Panc1 (cell line): ENCODE data around the gene MTUS2. TPM values are rescaled to one million over a fixed set of nuclear protein-coding genes. Genes with fewer than 3 reads are reported as not detected.

Source experiments
- ATAC-seq: fragments of 200-7000 bp; cut with Tn5 transposase; 2 replicates; pipeline ENCODE4 v1.9.1; 2020; ENCODE audit warnings: mild to moderate bottlenecking, moderate library complexity
- BruUV-seq: library from RNA; stranded (reverse); fragments of 400-500 nt; replicated peaks from 2 replicates; lab custom pipeline; 2021; lab: Mats Ljungman, UMichigan
- CTCF ChIA-PET: fragments of 300-600 bp; sonication (Branson Sonifier 250); formaldehyde crosslinking; loops from one replicate; lab custom pipeline; 2022; ENCODE audit warnings: antibody characterized with exemption; lab: Charles Lee
- POLR2A ChIA-PET: fragments of 300-600 bp; sonication (Branson Sonifier 250); formaldehyde crosslinking; loops from one replicate; lab custom pipeline; 2022; ENCODE audit warnings: antibody characterized with exemption; lab: Charles Lee
- DNase-seq: peaks from one replicate; pipeline ENCODE4 v3.0.0-alpha.2; 2010; ENCODE audit warnings: low read depth, low spot score
- H3K27ac ChIP-seq: 2 replicates; pipeline ENCODE4 v1.5.1; 2011; ENCODE audit warnings: mild to moderate bottlenecking, low read length, inconsistent platforms
- H3K27me3 ChIP-seq: fragments of 200-500 bp; sonication (Bioruptor generic); 2 replicates; pipeline ENCODE4 v1.6.0; 2014; ENCODE audit warnings: low read length, inconsistent platforms; ENCODE audit not compliant: control insufficient read depth, insufficient read depth
- H3K36me3 ChIP-seq: fragments of 200-500 bp; sonication (Bioruptor generic); 2 replicates; pipeline ENCODE4 v1.5.1; 2014; ENCODE audit warnings: inconsistent platforms, mild to moderate bottlenecking, low read length, moderate library complexity; ENCODE audit not compliant: control insufficient read depth, insufficient read depth
- H3K4me1 ChIP-seq: 2 replicates; pipeline ENCODE4 v1.5.1; 2011; ENCODE audit warnings: inconsistent platforms, mild to moderate bottlenecking, low read length, moderate library complexity; ENCODE audit not compliant: control insufficient read depth, insufficient read depth
- H3K4me3 ChIP-seq, 2 experiments: 2 replicates each; pipeline ENCODE4 v1.5.1; 2011 to 2012; ENCODE audit warnings: low read depth in 2 of 2, low read length in 2 of 2, mild to moderate bottlenecking in 2 of 2, inconsistent platforms in 1 of 2, moderate library complexity in 1 of 2
- H3K9me3 ChIP-seq: fragments of 200-500 bp; sonication (Bioruptor generic); 2 replicates; pipeline ENCODE4 v1.5.1; 2014; ENCODE audit warnings: low read depth, mild to moderate bottlenecking, inconsistent platforms, low read length, moderate library complexity; ENCODE audit not compliant: control insufficient read depth, insufficient read depth
- POLR2AphosphoS5 ChIP-seq: IDR thresholded peaks from 2 replicates; pipeline ENCODE4 v1.6.1; 2012; ENCODE audit warnings: mild to moderate bottlenecking, low read depth, low read length, moderate library complexity
- SIN3A ChIP-seq: IDR thresholded peaks from 2 replicates; pipeline ENCODE4 v1.6.1; 2012; ENCODE audit warnings: low read depth, mild to moderate bottlenecking, low read length, moderate library complexity, borderline replicate concordance; ENCODE audit not compliant: insufficient read depth
- TCF7L2 ChIP-seq: IDR thresholded peaks from 2 replicates; pipeline ENCODE4 v1.6.1; 2011; ENCODE audit warnings: mild to moderate bottlenecking, low read depth, low read length, inconsistent platforms
- in situ Hi-C: cut with HindIII; loops from 2 replicates; pipeline ENCODE4 v1.10.0; 2016; ENCODE audit warnings: low sequenced_read_pairs, low pct_unique_long_range_greater_than_20kb
- intact Hi-C: fragments of 100-400 bp; cut with micrococcal nuclease; formaldehyde crosslinking; loops from one replicate; pipeline ENCODE4 v1.10.0; 2022; ENCODE audit not compliant: unreplicated experiment
- total RNA-seq: library from RNA; stranded (reverse); gene quantifications from one replicate; pipeline ENCODE4 v1.2.1, GENCODE V29; 2021; ENCODE audit not compliant: unreplicated experiment
- TF ChIP-seq, protein P1 (sequence below), 2 experiments: IDR thresholded peaks; 2 replicates each; pipeline ENCODE4 v1.6.1; 2011 to 2012; ENCODE audit warnings: low read depth in 2 of 2, control low read depth in 1 of 2, low read length in 1 of 2, mild to moderate bottlenecking in 1 of 2, moderate library complexity in 1 of 2; ENCODE audit not compliant: insufficient read depth in 1 of 2
- TF ChIP-seq, protein P2 (sequence below): fragments of 450-650 bp; IDR thresholded peaks from 2 replicates; pipeline ENCODE4 v1.5.1; 2017; ENCODE audit warnings: mild to moderate bottlenecking

The MTUS2 gene
- total RNA-seq, 1 experiment from 2014 or later = 0.05 TPM

DNA sequence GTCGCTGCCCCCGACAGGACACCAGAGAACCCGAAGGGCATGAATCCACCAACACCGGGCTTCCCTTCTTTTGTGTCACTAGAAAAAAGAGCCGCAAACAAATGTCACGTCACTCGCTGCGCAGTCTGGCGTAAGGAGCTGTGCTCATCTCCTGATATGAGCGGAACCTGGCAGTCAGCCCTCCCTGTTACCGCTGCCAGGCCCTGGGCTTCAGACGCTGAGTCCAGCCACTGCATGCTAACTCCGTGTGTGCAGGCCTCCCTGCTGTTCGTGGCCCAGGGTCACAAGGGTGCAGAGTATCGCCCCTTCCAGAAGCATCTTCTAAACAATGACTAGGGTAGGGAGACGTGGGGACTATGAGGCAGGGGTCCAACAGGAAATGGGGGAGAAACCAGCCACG, 704.0 kb downstream of the MTUS2 start:
- Histone ChIP-seq H3K4me3 (no peak overlapping the region), H3K36me3 (no peaks in the 10 kb centered on the region; the same call in none of the 2 replicates), H3K9me3 (no peaks in the 10 kb centered on the region), H3K27me3 (no peaks in the 10 kb centered on the region), H3K27ac (no peak overlapping the region), H3K4me1 (no peaks in the 10 kb centered on the region)
- ChIA-PET POLR2A (no interaction called here), CTCF (no interaction called here)
- intact Hi-C loops (no loop called here), in situ Hi-C loops (no loop called here)
- ATAC-seq = no peak
- no TSS peak for BruUV-seq
- no peak for DNase-seq
- TF ChIP-seq, protein P1, sequence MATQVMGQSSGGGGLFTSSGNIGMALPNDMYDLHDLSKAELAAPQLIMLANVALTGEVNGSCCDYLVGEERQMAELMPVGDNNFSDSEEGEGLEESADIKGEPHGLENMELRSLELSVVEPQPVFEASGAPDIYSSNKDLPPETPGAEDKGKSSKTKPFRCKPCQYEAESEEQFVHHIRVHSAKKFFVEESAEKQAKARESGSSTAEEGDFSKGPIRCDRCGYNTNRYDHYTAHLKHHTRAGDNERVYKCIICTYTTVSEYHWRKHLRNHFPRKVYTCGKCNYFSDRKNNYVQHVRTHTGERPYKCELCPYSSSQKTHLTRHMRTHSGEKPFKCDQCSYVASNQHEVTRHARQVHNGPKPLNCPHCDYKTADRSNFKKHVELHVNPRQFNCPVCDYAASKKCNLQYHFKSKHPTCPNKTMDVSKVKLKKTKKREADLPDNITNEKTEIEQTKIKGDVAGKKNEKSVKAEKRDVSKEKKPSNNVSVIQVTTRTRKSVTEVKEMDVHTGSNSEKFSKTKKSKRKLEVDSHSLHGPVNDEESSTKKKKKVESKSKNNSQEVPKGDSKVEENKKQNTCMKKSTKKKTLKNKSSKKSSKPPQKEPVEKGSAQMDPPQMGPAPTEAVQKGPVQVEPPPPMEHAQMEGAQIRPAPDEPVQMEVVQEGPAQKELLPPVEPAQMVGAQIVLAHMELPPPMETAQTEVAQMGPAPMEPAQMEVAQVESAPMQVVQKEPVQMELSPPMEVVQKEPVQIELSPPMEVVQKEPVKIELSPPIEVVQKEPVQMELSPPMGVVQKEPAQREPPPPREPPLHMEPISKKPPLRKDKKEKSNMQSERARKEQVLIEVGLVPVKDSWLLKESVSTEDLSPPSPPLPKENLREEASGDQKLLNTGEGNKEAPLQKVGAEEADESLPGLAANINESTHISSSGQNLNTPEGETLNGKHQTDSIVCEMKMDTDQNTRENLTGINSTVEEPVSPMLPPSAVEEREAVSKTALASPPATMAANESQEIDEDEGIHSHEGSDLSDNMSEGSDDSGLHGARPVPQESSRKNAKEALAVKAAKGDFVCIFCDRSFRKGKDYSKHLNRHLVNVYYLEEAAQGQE (IDR thresholded peaks at IDR 0.05; ENCODE audit: insufficient read depth in 1 of 2, low read depth in 2 of 2, low read length in 1 of 2) = no peak
- TF ChIP-seq POLR2AphosphoS5 (no peak), SIN3A (no peak), TCF7L2 (no peak)
- TF ChIP-seq, protein P2, sequence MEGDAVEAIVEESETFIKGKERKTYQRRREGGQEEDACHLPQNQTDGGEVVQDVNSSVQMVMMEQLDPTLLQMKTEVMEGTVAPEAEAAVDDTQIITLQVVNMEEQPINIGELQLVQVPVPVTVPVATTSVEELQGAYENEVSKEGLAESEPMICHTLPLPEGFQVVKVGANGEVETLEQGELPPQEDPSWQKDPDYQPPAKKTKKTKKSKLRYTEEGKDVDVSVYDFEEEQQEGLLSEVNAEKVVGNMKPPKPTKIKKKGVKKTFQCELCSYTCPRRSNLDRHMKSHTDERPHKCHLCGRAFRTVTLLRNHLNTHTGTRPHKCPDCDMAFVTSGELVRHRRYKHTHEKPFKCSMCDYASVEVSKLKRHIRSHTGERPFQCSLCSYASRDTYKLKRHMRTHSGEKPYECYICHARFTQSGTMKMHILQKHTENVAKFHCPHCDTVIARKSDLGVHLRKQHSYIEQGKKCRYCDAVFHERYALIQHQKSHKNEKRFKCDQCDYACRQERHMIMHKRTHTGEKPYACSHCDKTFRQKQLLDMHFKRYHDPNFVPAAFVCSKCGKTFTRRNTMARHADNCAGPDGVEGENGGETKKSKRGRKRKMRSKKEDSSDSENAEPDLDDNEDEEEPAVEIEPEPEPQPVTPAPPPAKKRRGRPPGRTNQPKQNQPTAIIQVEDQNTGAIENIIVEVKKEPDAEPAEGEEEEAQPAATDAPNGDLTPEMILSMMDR = no peak

DNA sequence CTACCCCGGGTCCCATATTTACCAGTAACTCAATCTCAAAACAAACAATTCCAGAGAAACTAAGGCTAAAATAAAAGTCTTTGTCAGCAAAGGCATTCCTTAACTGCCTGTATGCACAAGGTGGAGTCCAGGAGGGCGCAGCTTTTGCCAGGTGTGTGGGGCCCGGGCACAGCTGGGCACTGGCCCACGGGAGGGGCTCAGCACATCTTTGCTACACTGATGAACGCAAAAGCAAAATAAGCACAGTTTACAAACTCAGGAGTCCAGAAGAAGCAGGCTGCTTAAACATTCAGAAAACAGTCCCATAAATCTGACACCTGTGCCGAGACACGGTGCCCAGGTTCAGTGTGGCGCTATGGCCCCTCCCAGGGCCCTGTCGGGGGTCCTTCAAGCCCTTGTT, 704.5 kb downstream of the MTUS2 start:
- CTCF ChIA-PET = no interaction called here
- ATAC-seq (no peak), DNase-seq (no peak)
- TF ChIP-seq, protein P2 = no peak
- TF ChIP-seq TCF7L2 (no peak), SIN3A (no peak), POLR2AphosphoS5 (no peak)
- TF ChIP-seq, protein P1 (IDR thresholded peaks at IDR 0.05; ENCODE audit: insufficient read depth in 1 of 2, low read depth in 2 of 2, low read length in 1 of 2) = no peak
- no TSS peak for BruUV-seq
- no peaks in the 10 kb centered on the region for H3K27me3 ChIP-seq
- H3K4me1 ChIP-seq = no peaks in the 10 kb centered on the region
- intact Hi-C loops = no loop called here
- H3K36me3 ChIP-seq = no peaks in the 10 kb centered on the region; the same call in none of the 2 replicates
- POLR2A ChIA-PET = no interaction called here
- H3K4me3 ChIP-seq = no peak overlapping the region
- H3K27ac ChIP-seq = no peak overlapping the region
- in situ Hi-C loops = no loop called here
- no peaks in the 10 kb centered on the region for H3K9me3 ChIP-seq
